Ramos (cell line): ENCODE data around the gene NOL4L.

Experiments
- in situ Hi-C: fragments of 300-500 bp; cut with MboI; formaldehyde crosslinking; loops from one replicate; pipeline ENCODE4 v1.14.3; 2022; ENCODE audit warnings: low sequenced_read_pairs; ENCODE audit not compliant: unreplicated experiment

The NOL4L gene

DNA sequence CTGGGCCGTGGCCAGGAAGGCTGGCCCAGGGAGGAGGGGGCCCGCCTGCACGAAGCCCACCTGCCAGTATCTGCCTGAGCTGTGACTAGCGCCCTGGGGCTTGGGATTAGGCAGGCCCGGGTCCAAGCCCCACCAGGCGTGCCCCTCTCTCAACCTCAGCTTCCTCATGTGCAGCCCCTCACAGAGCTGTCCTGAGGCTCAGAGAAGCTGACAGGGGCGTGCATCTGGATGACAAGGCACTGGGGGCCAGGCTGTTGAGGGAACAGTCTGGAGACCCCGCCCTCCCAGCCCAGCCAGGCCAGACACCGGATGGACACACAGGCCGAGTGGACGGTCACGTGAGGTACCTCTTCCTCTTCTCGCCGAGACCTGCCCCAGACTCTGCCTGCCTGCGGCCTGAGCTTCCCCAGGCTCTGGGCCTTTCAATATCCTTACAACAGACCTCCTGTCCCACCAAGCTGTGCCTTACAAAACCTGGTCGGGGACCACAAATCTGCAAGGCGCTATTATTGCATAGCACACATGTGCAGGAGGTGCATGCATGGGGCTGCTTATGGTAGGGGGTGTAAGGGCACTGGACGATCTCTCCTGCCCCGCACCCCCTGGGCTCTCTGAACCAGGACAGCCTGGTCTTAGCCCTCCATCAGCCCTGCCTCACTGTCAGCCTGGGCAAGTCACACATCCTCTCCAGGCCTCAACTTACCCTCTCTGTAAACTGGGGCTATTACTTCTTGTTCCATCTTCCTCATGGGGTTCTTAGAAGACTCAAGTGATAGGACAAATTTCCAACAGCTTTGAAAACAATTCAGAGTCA lies 20.0 kb downstream of the NOL4L start:
- in situ Hi-C loops, result no loop called here

DNA sequence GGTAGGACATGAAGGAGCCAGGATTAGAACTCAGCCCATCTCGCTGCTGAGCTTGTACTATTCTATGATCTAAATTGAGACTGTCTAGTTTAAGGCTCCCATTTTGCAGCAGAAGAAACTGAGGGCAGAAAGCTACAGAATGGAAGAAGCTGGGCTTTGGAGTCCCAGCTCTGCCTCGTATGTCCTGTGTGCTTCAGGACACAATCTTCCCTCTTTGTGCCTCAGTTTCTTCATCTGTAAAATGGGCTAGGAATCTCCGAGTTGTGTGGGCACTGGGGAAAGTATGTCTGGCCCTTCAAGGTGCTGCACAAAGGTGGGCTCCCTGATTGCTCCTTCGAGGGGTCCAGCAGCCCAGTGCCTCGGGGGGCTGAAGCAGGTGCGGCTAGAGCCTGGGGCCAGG lies 20.7 kb downstream of the NOL4L start:
- in situ Hi-C loops, result no loop called here

- in situ Hi-C loops, result no loop called here
Measured at GRCh38 chr20:32563311-32564272, 21.5 kb downstream of the NOL4L start.

DNA sequence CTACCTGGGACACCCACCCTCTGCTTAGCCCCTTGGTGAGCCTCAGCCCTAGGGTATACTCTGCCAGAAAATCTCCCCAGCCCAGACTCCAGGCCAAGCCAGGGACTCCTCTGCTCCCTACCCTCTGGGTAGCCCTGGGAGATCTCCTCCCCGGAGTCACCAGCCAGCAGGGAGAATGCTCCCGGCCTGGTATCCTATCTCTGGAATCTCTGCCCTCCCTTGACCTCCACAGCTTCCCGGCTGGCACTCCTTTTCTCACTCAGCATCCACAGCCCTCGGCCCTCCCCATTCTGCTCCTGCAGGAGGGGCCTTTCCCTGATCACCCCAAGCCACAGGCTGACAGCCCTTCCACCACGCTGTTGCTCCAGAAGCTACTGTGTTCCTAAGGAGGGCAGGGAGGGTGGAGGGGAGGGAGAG lies 22.6 kb downstream of the NOL4L start:
- in situ Hi-C loops, result no loop called here

GRCh38 chr20:32560989-32561830 lies 23.9 kb downstream of the NOL4L start:
- in situ Hi-C loops, result no loop called here

GRCh38 chr20:32560482-32560988 lies 24.6 kb downstream of the NOL4L start:
- in situ Hi-C loops, result no loop called here

GRCh38 chr20:32559753-32560380 lies 25.3 kb downstream of the NOL4L start:
- in situ Hi-C loops, result no loop called here

GRCh38 chr20:32559205-32559752 lies 25.9 kb downstream of the NOL4L start:
- in situ Hi-C loops, result no loop called here

- in situ Hi-C loops, result no loop called here
Measured at GRCh38 chr20:32558526-32558925, 26.6 kb downstream of the NOL4L start.

DNA sequence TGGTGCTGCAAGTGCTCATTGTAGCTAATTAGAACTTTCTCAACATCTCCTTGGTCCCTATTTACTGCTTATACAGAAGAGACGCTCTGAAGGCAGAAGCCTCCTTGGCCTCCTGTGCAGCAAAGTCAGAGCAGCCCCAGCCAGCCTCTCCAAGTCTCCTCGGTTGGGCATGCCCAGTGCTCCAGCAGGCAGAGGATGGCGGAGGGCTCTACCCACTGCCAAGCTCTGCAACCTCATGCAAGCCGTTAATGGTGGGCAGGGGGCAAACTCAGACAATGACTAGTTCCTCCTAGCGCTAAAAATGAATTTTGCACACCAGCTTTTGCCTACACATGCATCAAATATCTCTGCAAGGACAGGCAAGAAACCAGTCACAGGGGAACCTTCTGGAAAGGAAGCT lies 27.8 kb downstream of the NOL4L start:
- in situ Hi-C loops, result no loop called here

DNA sequence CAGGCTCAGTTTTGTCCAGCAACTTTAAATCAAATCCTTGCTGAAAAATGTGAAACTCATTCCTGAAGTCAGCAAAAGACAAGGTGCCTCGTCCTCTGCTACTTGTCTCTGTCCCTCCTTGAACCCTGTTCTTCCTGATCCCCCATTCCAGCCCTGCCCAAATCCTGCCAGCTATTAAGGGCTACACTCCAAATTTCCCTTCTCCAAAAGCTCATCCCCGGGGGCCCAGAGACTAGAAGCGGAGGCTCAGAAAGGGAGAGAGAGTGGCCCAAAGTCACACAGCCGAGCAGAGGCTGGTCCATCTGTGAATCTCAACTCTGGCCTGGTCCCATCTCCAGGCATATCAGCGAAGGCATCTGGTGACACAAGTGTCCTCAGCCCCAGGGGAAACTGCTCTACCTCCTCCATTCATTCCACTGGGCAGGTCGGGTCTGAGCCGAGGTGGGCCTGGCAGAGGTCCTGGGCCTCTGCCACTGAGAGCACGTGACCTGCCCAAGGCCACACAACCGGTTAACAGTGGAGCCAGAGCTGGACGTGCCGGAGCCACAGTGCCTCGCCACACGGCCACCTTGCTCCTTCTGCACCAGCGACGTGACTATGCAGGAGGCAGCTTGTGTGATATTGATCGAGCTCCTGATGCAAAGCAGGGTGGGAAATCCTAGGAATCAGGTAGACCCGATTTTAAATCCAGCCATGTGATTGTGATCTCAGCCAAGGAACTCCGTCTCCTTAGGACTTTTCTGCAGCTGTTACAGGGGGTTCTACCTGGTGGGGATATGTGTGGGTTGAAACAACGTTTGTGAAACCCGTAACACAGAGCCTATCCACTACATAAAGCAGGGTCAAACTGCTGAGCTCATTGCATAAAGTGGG lies 28.6 kb downstream of the NOL4L start:
- in situ Hi-C loops, result no loop called here

DNA sequence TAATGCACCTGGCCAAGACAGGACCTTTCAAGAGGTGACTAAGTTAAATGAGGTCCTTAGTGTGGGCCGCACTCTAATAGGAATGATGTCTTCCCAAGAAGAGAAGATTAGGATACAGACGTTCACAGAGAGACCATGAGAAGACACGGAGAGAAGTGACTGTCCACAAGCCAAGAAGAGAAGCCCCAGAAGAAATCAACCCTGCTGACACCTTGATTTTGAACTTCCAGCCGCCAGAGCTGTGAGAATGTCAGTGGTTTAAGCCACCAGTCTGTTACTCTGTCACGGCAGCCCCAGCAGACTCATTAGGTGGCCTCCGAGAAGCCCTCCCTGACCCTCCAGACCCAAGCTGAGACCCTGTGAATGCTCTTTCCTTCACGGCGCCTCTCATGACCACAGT lies 29.5 kb downstream of the NOL4L start:
- in situ Hi-C loops, result no loop called here

- in situ Hi-C loops, result no loop called here
Measured at GRCh38 chr20:32554965-32555289, 30.2 kb downstream of the NOL4L start.

- in situ Hi-C loops, result no loop called here
Measured at GRCh38 chr20:32553618-32554017, 31.5 kb downstream of the NOL4L start.

GRCh38 chr20:32551693-32552092 lies 33.4 kb downstream of the NOL4L start:
- in situ Hi-C loops, result no loop called here

- in situ Hi-C loops, result no loop called here
Measured at GRCh38 chr20:32549842-32550241, 35.3 kb downstream of the NOL4L start.

- in situ Hi-C loops, result no loop called here
Measured at GRCh38 chr20:32547753-32548034, 37.4 kb downstream of the NOL4L start.

DNA sequence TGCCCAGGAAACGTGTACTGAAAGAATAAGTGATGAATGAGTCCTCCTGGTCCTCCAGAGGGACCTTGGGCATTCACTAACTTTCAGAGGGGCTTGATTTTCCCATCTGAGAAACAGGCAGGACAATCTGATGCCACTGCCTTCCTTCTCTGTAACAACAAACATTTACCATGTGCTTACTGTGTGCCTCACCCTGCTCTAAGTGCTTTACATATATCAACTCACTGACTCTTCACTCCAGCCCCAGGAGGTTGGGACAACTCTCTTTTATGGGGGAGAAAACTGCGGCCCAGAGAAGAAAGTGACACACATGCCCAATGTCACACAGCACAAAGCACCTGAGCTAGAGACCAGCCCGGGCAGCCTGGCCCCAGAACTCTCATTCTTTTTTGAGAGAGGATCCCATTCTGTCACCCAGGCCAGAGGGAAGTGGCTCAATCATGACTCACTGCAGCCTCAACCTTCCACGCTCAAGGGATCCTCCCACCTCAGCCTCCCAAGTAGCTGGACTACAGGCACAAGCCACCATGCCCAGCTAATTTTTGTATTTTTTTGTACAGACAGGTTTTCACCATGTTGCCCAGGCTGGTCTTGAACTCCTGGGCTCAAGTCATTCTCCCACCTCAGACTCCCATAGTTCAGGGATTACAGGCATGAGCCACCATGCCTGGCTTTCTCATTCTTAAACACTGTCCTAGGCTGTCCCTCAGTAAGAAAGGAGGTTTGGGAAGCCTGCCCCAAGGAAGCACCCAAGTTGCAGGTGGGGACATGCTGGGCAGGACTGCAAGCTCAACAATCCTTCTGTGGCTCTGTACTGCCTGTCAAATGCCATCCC lies 38.0 kb downstream of the NOL4L start:
- in situ Hi-C loops, result no loop called here
